ENCODE measurements around the gene TMEM252. TPM values are rescaled to one million over a fixed set of nuclear protein-coding genes. Genes with fewer than 3 reads are reported as not detected.

Gene TMEM252
- total RNA-seq, 2 donors from 2014 or later: not detected

- H3K4me1 ChIP-seq (ENCODE audit: control insufficient read depth in 1 of 2, low read depth in 2 of 2): peaks cover 15 to 28% of the 10 kb centered on the region in 2 donors
Measured at GRCh38 chr9:68507806-68508145, 32.9 kb downstream of the TMEM252 start.

GRCh38 chr9:68507130-68507805, 33.4 kb downstream of the TMEM252 start:
- Histone ChIP-seq H3K4me1 (ENCODE audit: control insufficient read depth in 1 of 2, low read depth in 2 of 2) (peaks cover 15 to 33% of the 10 kb centered on the region in 2 donors), H3K9me3 (no peaks in the 10 kb centered on the region), H3K27ac (peak overlapping the region; percentile 64 to 87), H3K27me3 (replicated peaks; ENCODE audit: insufficient read depth) (no peaks in the 10 kb centered on the region), H3K36me3 (no peaks in the 10 kb centered on the region), H3K4me3 (peak overlapping the region; percentile 3)
- no peak for DNase-seq (ENCODE audit: low spot score)
- ATAC-seq (ENCODE audit: insufficient number of reproducible peaks, low FRiP score, low read depth): no peak
- peak; percentile 78 for TF ChIP-seq CTCF (IDR thresholded peaks at IDR 0.05)

More at GRCh38 chr9:68507806-68508145, 32.9 kb downstream of the TMEM252 start:
- no peak overlapping the region for H3K4me3 ChIP-seq
- no peak for TF ChIP-seq CTCF (IDR thresholded peaks at IDR 0.05)
- no peaks in the 10 kb centered on the region for H3K27me3 ChIP-seq (replicated peaks; ENCODE audit: insufficient read depth)
- DNase-seq (ENCODE audit: low spot score) (no peak), ATAC-seq (ENCODE audit: insufficient number of reproducible peaks, low FRiP score, low read depth) (no peak)
- H3K27ac ChIP-seq: peak overlapping the region; percentile 64 to 87
- H3K36me3 ChIP-seq: no peaks in the 10 kb centered on the region
- no peaks in the 10 kb centered on the region for H3K9me3 ChIP-seq

- DNase-seq (ENCODE audit: low spot score) (no peak), ATAC-seq (ENCODE audit: insufficient number of reproducible peaks, low FRiP score, low read depth) (no peak)
- Histone ChIP-seq H3K4me1 (ENCODE audit: control insufficient read depth in 1 of 2, low read depth in 2 of 2) (peaks cover 20 to 40% of the 10 kb centered on the region in 2 donors), H3K36me3 (no peaks in the 10 kb centered on the region), H3K9me3 (no peaks in the 10 kb centered on the region), H3K27me3 (replicated peaks; ENCODE audit: insufficient read depth) (no peaks in the 10 kb centered on the region), H3K4me3 (peak overlapping the region; percentile 36), H3K27ac (peak overlapping the region; percentile 64 to 87)
- no peak for TF ChIP-seq CTCF (IDR thresholded peaks at IDR 0.05)
Measured at GRCh38 chr9:68506551-68506950, 34.1 kb downstream of the TMEM252 start.

GRCh38 chr9:68505681-68506409, 34.8 kb downstream of the TMEM252 start:
- peak overlapping the region; percentile 64 to 87 for H3K27ac ChIP-seq
- DNase-seq (ENCODE audit: low spot score) (no peak), ATAC-seq (ENCODE audit: insufficient number of reproducible peaks, low FRiP score, low read depth) (no peak)
- no peaks in the 10 kb centered on the region for H3K9me3 ChIP-seq
- no peaks in the 10 kb centered on the region for H3K36me3 ChIP-seq
- H3K4me1 ChIP-seq (ENCODE audit: control insufficient read depth in 1 of 2, low read depth in 2 of 2): peaks cover 24 to 47% of the 10 kb centered on the region in 2 donors
- peak overlapping the region; percentile 36 for H3K4me3 ChIP-seq
- no peaks in the 10 kb centered on the region for H3K27me3 ChIP-seq (replicated peaks; ENCODE audit: insufficient read depth)
- no peak for TF ChIP-seq CTCF (IDR thresholded peaks at IDR 0.05)

GRCh38 chr9:68502279-68502678, 38.4 kb downstream of the TMEM252 start:
- TF ChIP-seq CTCF (IDR thresholded peaks at IDR 0.05): no peak
- Histone ChIP-seq H3K4me1 (ENCODE audit: control insufficient read depth in 1 of 2, low read depth in 2 of 2) (peaks cover 32 to 57% of the 10 kb centered on the region in 2 donors), H3K27me3 (replicated peaks; ENCODE audit: insufficient read depth) (no peaks in the 10 kb centered on the region), H3K9me3 (no peaks in the 10 kb centered on the region), H3K36me3 (no peaks in the 10 kb centered on the region), H3K4me3 (no peak overlapping the region), H3K27ac (peak overlapping the region; percentile 94 to 95)
- no peak for ATAC-seq (ENCODE audit: insufficient number of reproducible peaks, low FRiP score, low read depth)
- no peak for DNase-seq (ENCODE audit: low spot score)

Measured in thoracic aorta (tissue), 2 donors.